NCI-H748 (cell line): ENCODE results near the gene PDE2A.
"Not testable (repeated sequence)": the region's sequence is repeated elsewhere in the genome, so short reads cannot be mapped to it uniquely, and the experiment has no call there.

Experiments used
- DNase-seq: peaks from one replicate; lab custom pipeline; 2025; ENCODE audit not compliant: unreplicated experiment; lab: John Stamatoyannopoulos, UW

PDE2A gene

DNA sequence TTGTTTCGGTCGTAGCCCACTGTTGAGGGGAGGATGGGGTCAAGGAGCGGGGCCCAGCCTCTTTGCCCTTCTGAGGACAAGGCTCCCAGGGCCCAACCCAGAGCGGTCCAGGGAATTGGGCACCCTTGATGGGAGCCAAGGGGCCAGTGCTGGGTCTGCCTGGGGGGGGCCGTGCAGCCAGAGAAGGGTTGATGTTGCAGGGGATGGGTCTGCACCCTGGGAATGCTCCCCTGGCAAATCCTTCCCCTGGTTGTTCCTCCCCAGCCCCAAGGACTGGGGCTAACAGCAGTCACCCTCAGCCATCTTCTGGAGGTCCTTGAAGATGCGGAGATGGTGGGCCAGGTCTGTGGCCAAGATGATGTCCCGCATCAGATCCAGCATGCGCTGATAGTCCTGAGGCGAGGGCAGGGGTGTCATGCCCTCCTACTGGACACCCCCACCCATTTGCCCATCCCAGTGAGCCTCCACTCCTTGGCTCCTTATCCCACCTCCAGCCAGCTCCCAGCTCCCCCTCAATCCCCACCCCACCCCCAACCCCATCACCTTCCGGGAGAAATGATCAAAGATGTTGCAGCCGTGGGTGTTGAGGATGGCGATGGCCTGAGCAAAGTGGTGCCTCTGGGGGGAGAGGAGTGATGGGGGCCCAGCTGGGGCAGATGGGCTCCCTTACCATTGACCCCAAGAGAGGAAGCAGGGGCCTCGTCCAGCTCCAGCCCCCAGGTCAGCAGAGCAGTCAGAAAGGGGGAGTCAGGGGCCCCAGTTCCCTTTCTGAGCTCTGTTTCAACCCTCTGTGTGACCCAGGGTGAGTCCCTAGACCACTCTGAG is 95.0 kb downstream of the PDE2A start:
- no peak for DNase-seq

DNA sequence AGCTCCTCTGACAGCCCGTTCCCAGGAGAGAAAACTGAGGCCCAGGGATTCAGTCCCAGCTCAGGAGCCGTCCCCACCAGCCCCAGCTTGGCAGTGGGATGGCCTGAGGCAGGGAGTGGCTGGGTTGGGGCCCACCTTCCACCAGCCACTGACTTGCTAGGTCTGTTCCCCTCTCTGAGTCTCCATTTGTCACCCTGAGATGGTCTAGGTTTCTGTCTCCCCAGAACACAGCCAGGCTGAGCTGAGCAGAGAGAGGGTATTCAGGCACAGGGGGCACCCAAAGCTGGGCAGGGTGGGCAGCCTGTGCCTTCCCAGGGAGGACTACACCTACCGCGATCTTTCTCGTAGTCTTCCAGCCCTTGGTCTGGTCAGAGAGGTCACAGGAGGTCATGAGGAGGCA is 95.7 kb downstream of the PDE2A start:
- DNase-seq, result no peak

- DNase-seq, result no peak
Observed at GRCh38 chr11:72578051-72578450, 96.2 kb downstream of the PDE2A start.

GRCh38 chr11:72577271-72577721 is 96.9 kb downstream of the PDE2A start:
- DNase-seq, result no peak

- no peak for DNase-seq
Observed at GRCh38 chr11:72576661-72577060, 97.6 kb downstream of the PDE2A start.

GRCh38 chr11:72576243-72576595 is 98.0 kb downstream of the PDE2A start:
- DNase-seq, result no peak

DNA sequence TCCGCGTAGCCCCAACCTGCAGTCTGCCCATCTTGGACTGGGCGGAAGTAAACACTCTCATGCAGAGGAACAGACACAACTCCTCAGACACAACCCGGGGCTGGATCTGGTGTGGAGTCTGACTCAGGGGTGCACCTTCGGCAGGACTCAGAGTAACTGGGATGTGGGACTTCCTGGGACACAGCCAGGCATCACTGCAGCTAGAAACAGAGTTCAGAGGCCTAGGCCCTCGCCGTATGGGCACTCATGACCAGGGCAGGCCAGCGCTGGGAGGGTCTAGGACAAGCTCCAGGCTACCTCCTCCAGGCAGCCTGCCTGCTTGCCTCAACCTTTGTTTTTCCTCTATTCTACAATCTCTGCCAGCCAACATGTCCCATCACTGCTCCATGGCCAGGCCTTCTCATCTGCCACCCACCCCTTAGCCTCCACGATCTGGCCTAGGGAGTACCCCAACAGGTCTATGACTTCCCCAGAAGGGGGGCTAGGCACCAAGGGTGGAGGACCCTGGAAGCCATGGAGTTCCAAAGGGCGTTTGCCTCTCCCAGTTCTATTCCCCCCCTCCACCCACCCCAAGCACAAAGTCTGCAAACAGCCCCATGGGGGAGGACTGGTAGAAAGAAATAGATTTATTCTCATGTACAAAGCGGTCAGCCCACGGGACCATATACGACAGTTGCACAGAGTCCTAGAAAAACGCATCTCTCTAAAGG is 98.5 kb downstream of the PDE2A start:
- no peak for DNase-seq

- DNase-seq, result no peak
Observed at GRCh38 chr11:72574548-72575460, 99.4 kb downstream of the PDE2A start.

GRCh38 chr11:72573855-72574445 is 100.3 kb downstream of the PDE2A start:
- no peak for DNase-seq

GRCh38 chr11:72573072-72573854 is 101.0 kb downstream of the PDE2A start:
- DNase-seq, result peak; percentile 27

GRCh38 chr11:72572540-72572939 is 101.7 kb downstream of the PDE2A start:
- not testable (repeated sequence) for DNase-seq

DNA sequence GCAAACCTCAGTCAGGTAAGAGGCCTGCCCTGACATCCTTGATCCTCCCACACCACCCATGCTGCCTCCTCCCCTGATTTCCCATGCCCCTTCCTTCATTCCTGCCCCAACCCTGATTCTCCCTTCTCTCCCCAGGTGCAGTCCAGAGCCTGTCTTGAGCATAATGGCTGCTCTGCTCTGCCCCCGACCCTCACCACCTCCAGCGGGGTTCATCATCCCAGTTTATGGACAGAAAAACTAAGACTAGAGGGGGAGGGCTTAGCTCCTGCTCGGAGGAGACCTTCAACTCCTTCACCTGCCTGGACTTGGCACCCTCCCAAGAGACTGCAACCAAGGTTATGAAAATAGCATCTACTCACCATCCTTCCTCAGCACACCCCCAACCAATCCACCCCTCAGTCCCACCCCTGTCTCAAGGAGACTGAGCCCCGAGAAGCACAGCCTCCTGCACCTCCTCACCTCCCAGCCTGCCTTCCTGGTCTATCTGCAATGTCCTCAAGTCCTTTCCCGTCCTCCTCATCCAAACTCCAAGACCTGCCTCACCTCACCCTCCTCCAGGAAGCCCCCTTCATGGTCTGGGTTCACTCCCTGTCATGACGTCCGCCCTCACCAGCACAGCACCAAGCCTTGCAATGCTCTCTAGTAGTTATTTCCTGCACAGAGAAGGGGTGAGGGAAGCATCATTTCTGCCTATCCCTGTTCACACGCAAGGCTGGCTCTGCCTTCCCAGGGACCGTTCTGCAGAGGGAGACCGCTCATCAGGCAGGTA is 103.1 kb downstream of the PDE2A start:
- no peak for DNase-seq

DNA sequence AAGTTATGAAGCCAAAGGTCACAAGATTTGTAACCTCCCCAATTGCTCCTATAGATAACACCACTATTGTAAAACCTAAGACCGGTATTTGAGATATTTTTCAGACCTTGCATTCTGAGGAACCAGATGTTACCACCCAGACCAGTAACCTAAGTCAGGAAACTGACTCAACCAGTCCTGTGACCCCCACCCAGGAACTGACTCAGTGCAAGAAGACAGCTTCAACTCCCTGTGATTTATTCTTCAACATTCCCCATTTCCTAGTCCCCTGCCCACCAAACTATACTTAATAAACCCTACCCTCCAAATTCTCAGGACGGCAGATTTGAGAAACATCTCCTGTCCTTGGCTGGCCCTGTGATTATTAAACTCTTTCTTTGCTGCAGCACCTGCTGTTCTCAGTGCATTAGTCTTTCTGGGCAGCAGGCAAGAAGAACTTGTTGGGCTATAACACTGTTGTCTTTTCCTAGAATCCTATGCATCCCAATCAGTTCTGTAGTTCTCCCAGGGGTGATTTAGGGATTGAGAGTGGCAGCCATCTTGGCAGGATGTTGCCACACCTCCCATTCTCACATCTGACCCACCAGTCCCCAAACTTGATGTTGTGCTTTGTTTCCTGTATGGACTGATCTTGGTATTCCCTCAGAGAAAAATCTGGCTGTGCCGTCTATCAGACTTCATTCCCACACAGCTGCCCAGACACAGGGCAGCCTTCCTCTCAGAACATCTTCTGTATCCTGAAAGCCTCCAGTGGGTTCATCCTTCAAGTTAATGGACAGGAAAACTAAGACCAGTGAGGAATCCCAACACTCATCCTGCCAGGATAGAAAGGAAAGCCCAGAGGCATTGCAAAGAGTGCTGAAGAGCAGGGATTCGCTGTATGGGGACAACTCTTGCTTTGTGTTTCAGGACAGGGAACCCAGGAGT is 104.0 kb downstream of the PDE2A start:
- DNase-seq, result no peak

DNA sequence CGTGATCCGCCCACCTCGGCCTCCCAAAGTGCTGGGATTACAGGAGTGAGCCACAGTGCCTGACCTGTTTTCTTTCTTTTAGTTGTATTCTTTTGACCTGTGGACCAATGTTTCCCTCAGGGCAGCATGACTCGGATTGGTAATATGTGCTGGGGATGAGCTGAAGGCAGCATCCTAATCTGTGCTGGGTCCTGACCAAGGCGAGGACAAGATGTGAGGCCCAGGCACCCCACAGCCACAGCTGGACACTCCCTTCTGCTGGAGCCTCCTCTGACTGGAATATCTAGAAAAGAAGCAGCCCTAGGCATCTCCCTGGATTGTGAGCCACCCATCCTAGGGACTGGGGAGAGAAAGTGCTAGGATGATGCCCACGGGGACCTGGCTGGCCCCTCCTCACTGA is 105.4 kb downstream of the PDE2A start:
- no peak for DNase-seq

- no peak for DNase-seq
Observed at GRCh38 chr11:72562431-72562830, 111.8 kb downstream of the PDE2A start.

DNA sequence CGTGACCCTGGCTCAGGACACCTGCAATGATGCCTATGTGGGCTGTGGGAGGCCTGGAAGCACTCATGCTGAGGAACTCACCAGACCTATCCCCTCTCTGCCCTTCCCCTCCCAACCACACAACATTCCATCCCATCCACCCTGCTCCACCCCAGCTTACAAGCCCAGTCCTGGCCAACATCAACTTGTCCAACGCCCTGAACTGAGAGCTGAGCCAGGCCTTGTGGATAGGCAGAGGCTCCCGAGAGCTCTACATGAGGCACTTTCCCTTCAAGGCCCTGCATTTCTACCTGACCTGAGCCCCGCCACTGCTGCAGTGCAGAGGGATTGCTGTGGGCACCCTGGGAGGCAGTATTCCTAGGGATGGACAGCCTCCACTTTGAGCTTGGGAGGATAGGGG is 112.4 kb downstream of the PDE2A start:
- no peak for DNase-seq

- DNase-seq, result not testable (repeated sequence)
Observed at GRCh38 chr11:72560864-72561263, 113.4 kb downstream of the PDE2A start.

- no peak for DNase-seq
Observed at GRCh38 chr11:72556433-72556832, 117.8 kb downstream of the PDE2A start.
